K562 (cell line): ENCODE measurements around the gene PHETA2. TPM values are rescaled to one million over a fixed set of nuclear protein-coding genes. Genes with fewer than 3 reads are reported as not detected.
A peak's percentile ranks its signal among the peaks of the same experiment; 100 is the strongest.

Source experiments
- CAMTA2 ChIP-seq: fragments of 250-450 bp; sonication (Bioruptor Pico); conservative IDR thresholded peaks from 2 replicates; pipeline ENCODE4 v1.5.1; 2022
- FOXO4 ChIP-seq: fragments of 450-650 bp; formaldehyde crosslinking; IDR thresholded peaks from 2 replicates; pipeline ENCODE4 v1.4.0; 2020; ENCODE audit warnings: mild to moderate bottlenecking, moderate library complexity
- GTF2A2 ChIP-seq: IDR thresholded peaks from 2 replicates; pipeline ENCODE4 v1.6.1; 2016; ENCODE audit warnings: mild to moderate bottlenecking, missing genetic modification characterization, missing compliant biosample characterization
- LCOR ChIP-seq: sonication (generic); formaldehyde crosslinking; IDR thresholded peaks from 2 replicates; pipeline ENCODE4 v1.8.0; 2022; ENCODE audit warnings: mild to moderate bottlenecking, missing genetic modification reagents
- NUFIP1 ChIP-seq: fragments of 450-650 bp; IDR thresholded peaks from 2 replicates; pipeline ENCODE4 v1.6.1; 2018; ENCODE audit not compliant: partially characterized antibody
- RBFOX2 ChIP-seq: fragments of 200-400 bp; formaldehyde crosslinking; IDR thresholded peaks from 2 replicates; pipeline ENCODE4 v1.6.1; 2017; ENCODE audit warnings: low read depth, mild to moderate bottlenecking, low read length, moderate library complexity
- RBM39 ChIP-seq: fragments of 200-400 bp; formaldehyde crosslinking; optimal IDR thresholded peaks from 2 replicates; pipeline ENCODE3; 2018; ENCODE audit warnings: low read depth, low read length
- SMAD3 ChIP-seq: fragments of 450-650 bp; formaldehyde crosslinking; conservative IDR thresholded peaks from 2 replicates; pipeline ENCODE4 v1.4.0; 2020; ENCODE audit warnings: mild to moderate bottlenecking
- THRAP3 ChIP-seq: fragments of 450-650 bp; IDR thresholded peaks from 2 replicates; pipeline ENCODE4 v1.6.1; 2016; ENCODE audit warnings: mild to moderate bottlenecking, inconsistent platforms, borderline replicate concordance
- ZC3H4 ChIP-seq: sonication (generic); formaldehyde crosslinking; IDR thresholded peaks from 2 replicates; pipeline ENCODE4 v1.9.0; 2021; ENCODE audit warnings: missing genetic modification reagents, borderline replicate concordance
- ZNF655 ChIP-seq: fragments of 250-450 bp; sonication (Bioruptor Pico); IDR thresholded peaks from 2 replicates; pipeline ENCODE4 v1.5.0; 2021
- polyA plus RNA-seq, 8 experiments: library from polyadenylated mRNA; depleted of rRNA in 4 of 8; stranded (reverse) in 5 of 8; unstranded in 3 of 8; fragments of >200 nt; fragmentation: Nextera tagmentation in 2 of 8; fragmentation: Illumina TruSeq in 1 of 8; extraction: Ambion mirVana in 2 of 8; extraction: Trizol in 1 of 8; gene quantifications; 2 replicates each; pipeline versions ENCODE4 v1.2.1 to v1.2.3, GENCODE V29; 2011 to 2014; ENCODE audit warnings: inconsistent platforms in 1 of 8, missing spikeins in 1 of 8
- total RNA-seq, 7 experiments: library from RNA; depleted of rRNA in 6 of 7; stranded (reverse); fragments of >200 nt in 6 of 7; fragmentation: Illumina TruSeq in 2 of 7; extraction: Trizol in 2 of 7; gene quantifications; 2 replicates each; pipeline versions ENCODE4 v1.2.1 to v1.2.3, GENCODE V29; 2011 to 2021; ENCODE audit warnings: low replicate concordance in 1 of 7
- TF ChIP-seq, protein P1 (sequence below), 2 experiments: IDR thresholded peaks; 2 replicates each; pipeline ENCODE4 v1.6.1; 2011; ENCODE audit warnings: borderline replicate concordance in 1 of 2, control low read depth in 1 of 2, low read depth in 1 of 2, low read length in 1 of 2, mild to moderate bottlenecking in 1 of 2, mixed read lengths in 1 of 2, moderate library complexity in 1 of 2; ENCODE audit not compliant: insufficient read depth in 1 of 2, insufficient read length in 1 of 2, poor library complexity in 1 of 2, severe bottlenecking in 1 of 2; ENCODE audit errors: extremely low read depth in 1 of 2
- TF ChIP-seq, protein P2 (sequence below): sonication (generic); formaldehyde crosslinking; IDR thresholded peaks from 2 replicates; pipeline ENCODE4 v1.9.0; 2022; ENCODE audit warnings: mild to moderate bottlenecking, missing genetic modification reagents
- TF ChIP-seq, protein P3 (sequence below), 2 experiments: IDR thresholded peaks; 2 replicates each; pipeline ENCODE4 v1.6.1; 2012; ENCODE audit warnings: improper control_type of control experiment in 2 of 2, low read depth in 2 of 2, low read length in 2 of 2, borderline replicate concordance in 1 of 2
- TF ChIP-seq, protein P4 (sequence below): sonication (generic); formaldehyde crosslinking; IDR thresholded peaks from 2 replicates; pipeline ENCODE4 v1.8.0; 2022; ENCODE audit warnings: mild to moderate bottlenecking, missing genetic modification reagents

The PHETA2 gene
- total and polyA plus RNA-seq, 9 of the 15 experiments (the other 6 are each of a cell fraction or from before 2014, with no cell fraction given) = 0.07 to 0.22 (median 0.08) TPM; not detected in 5

DNA sequence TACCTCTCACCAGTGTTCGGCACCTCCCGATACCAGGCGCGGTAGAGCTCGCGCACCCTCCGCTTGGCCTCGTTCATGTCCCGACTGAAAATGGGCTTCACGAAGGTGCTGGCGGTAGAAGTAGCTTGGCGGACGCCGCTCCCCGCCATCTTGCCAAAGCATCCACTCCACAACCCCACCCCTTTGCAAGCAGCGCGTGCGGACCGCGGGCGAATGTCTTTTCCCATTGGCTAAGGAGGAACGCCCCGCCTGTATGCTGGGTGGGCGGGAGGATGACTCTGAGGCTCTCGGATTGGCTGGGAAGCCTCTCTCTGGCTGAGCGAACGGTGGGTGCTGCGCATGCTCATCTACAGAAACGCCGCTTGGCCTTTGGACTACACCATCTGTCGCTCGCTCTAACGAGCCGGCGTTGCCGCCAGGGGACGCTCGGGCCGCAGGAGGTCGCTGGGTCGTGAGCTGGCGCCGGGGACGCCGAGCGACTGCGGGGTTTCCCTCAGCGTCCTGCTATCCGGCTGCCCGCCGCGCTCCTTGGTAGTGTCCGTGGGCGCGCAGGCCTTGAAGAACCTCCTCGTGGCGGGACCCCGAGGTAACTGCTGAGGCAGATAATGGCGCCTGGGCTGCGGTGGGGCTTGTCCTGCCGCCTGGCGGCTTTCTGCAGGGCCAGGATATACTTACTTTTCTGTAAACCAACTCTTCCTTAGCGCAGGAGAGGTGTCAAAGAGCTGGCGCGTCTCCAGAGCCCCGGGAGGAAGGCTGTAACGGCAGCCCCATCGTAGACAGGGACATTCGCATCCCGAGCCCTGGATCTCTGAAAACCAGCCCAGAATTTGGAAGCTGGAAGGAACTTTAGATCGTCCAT is 16.8 kb downstream of the PHETA2 start, which contains the start of gene NDUFA6 (continued):
- TF ChIP-seq THRAP3 (no peak), ZC3H4 (CRISPR knock-in tag) (no peak), LCOR (CRISPR knock-in tag) (peak; percentile 79), NUFIP1 (no peak), CAMTA2 (CRISPR knock-in tag) (no peak), ZNF655 (CRISPR knock-in tag) (no peak), SMAD3 (no peak), RBFOX2 (peak; percentile 99), GTF2A2 (tag) (no peak), RBM39 (no peak), FOXO4 (no peak)
- TF ChIP-seq, protein P1, sequence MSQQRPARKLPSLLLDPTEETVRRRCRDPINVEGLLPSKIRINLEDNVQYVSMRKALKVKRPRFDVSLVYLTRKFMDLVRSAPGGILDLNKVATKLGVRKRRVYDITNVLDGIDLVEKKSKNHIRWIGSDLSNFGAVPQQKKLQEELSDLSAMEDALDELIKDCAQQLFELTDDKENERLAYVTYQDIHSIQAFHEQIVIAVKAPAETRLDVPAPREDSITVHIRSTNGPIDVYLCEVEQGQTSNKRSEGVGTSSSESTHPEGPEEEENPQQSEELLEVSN (IDR thresholded peaks at IDR 0.05; ENCODE audit: borderline replicate concordance in 1 of 2, extremely low read depth in 1 of 2, insufficient read depth in 1 of 2, insufficient read length in 1 of 2, low read depth in 1 of 2, low read length in 1 of 2, poor library complexity in 1 of 2, severe bottlenecking in 1 of 2) = peak; percentile 23 to 70
- TF ChIP-seq, protein P2, sequence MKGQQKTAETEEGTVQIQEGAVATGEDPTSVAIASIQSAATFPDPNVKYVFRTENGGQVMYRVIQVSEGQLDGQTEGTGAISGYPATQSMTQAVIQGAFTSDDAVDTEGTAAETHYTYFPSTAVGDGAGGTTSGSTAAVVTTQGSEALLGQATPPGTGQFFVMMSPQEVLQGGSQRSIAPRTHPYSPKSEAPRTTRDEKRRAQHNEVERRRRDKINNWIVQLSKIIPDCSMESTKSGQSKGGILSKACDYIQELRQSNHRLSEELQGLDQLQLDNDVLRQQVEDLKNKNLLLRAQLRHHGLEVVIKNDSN (CRISPR knock-in tag) = peak; percentile 65; the same call in 1 of the 2 replicates
- TF ChIP-seq, protein P3, sequence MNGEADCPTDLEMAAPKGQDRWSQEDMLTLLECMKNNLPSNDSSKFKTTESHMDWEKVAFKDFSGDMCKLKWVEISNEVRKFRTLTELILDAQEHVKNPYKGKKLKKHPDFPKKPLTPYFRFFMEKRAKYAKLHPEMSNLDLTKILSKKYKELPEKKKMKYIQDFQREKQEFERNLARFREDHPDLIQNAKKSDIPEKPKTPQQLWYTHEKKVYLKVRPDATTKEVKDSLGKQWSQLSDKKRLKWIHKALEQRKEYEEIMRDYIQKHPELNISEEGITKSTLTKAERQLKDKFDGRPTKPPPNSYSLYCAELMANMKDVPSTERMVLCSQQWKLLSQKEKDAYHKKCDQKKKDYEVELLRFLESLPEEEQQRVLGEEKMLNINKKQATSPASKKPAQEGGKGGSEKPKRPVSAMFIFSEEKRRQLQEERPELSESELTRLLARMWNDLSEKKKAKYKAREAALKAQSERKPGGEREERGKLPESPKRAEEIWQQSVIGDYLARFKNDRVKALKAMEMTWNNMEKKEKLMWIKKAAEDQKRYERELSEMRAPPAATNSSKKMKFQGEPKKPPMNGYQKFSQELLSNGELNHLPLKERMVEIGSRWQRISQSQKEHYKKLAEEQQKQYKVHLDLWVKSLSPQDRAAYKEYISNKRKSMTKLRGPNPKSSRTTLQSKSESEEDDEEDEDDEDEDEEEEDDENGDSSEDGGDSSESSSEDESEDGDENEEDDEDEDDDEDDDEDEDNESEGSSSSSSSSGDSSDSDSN (IDR thresholded peaks at IDR 0.05; ENCODE audit: borderline replicate concordance in 1 of 2, low read depth in 2 of 2, low read length in 2 of 2) = 0 out of 4 replicates have a peak, but pooled peaks of 1 of the 2 experiments have one; percentile 89
- TF ChIP-seq, protein P4, sequence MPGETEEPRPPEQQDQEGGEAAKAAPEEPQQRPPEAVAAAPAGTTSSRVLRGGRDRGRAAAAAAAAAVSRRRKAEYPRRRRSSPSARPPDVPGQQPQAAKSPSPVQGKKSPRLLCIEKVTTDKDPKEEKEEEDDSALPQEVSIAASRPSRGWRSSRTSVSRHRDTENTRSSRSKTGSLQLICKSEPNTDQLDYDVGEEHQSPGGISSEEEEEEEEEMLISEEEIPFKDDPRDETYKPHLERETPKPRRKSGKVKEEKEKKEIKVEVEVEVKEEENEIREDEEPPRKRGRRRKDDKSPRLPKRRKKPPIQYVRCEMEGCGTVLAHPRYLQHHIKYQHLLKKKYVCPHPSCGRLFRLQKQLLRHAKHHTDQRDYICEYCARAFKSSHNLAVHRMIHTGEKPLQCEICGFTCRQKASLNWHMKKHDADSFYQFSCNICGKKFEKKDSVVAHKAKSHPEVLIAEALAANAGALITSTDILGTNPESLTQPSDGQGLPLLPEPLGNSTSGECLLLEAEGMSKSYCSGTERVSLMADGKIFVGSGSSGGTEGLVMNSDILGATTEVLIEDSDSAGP (CRISPR knock-in tag) = 0 out of 2 replicates have a peak, but pooled peaks have one; percentile 41
